Esophagus muscularis mucosa (tissue), 3 donors: ENCODE data around the gene FLNA.

Experiments
- POLR2A ChIP-seq: fragments of 450-650 bp; IDR thresholded peaks from one replicate; pipeline ENCODE4 v1.6.1; 2017; ENCODE audit warnings: antibody characterized with exemption, moderate library complexity, mild to moderate bottlenecking, low read depth
- POLR2AphosphoS5 ChIP-seq, 2 donors: sonication (generic); formaldehyde crosslinking; IDR thresholded peaks; one replicate each; pipeline ENCODE4 v1.6.1; 2017; ENCODE audit warnings: antibody characterized with exemption in 2 of 2
- TF ChIP-seq, protein P1 (sequence below), 3 experiments: fragments of 200-600 bp in 2 of 3; fragments of 450-650 bp in 1 of 3; sonication (generic) in 2 of 3; IDR thresholded peaks; one replicate each; pipeline ENCODE4 v1.5.1; 2017 to 2019; ENCODE audit warnings: antibody characterized with exemption in 3 of 3, mild to moderate bottlenecking in 2 of 3, moderate library complexity in 1 of 3

- TF ChIP-seq POLR2A (no peak), POLR2AphosphoS5 (IDR thresholded peaks at IDR 0.05) (no peak)
- TF ChIP-seq, protein P1, sequence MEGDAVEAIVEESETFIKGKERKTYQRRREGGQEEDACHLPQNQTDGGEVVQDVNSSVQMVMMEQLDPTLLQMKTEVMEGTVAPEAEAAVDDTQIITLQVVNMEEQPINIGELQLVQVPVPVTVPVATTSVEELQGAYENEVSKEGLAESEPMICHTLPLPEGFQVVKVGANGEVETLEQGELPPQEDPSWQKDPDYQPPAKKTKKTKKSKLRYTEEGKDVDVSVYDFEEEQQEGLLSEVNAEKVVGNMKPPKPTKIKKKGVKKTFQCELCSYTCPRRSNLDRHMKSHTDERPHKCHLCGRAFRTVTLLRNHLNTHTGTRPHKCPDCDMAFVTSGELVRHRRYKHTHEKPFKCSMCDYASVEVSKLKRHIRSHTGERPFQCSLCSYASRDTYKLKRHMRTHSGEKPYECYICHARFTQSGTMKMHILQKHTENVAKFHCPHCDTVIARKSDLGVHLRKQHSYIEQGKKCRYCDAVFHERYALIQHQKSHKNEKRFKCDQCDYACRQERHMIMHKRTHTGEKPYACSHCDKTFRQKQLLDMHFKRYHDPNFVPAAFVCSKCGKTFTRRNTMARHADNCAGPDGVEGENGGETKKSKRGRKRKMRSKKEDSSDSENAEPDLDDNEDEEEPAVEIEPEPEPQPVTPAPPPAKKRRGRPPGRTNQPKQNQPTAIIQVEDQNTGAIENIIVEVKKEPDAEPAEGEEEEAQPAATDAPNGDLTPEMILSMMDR (IDR thresholded peaks at IDR 0.05) = no peak
These were observed 50.9 kb downstream of the FLNA start for GRCh38 chrX:154323537-154323936.
